Ovary (tissue), 9 donors: ENCODE data around the gene AK9. TPM values are rescaled to one million over a fixed set of nuclear protein-coding genes. Genes with fewer than 3 reads are reported as not detected.

ENCODE experiments used
- DNase-seq, 5 donors: peaks; one replicate each; pipeline ENCODE4 v3.0.0-alpha.2; 2019 to 2020
- H3K27ac ChIP-seq, 2 donors: fragments of 200-600 bp; one replicate each; pipeline versions ENCODE4 v1.5.1 to v1.8.0; 2019 to 2022
- H3K27me3 ChIP-seq: fragments of 200-600 bp; one replicate; pipeline ENCODE4 v1.8.0; 2022
- H3K36me3 ChIP-seq: fragments of 200-600 bp; sonication (generic); one replicate; pipeline ENCODE4 v1.5.1; 2019
- H3K4me1 ChIP-seq: one replicate; pipeline ENCODE4 v1.8.1; 2013; ENCODE audit warnings: mild to moderate bottlenecking, moderate library complexity; ENCODE audit not compliant: insufficient read depth
- H3K4me3 ChIP-seq: fragments of 200-600 bp; sonication (generic); one replicate; pipeline ENCODE4 v1.5.1; 2017
- H3K9me3 ChIP-seq, 2 donors: fragments of 200-600 bp in 1 of 2; sonication (generic) in 1 of 2; one replicate each; pipeline versions ENCODE4 v1.5.1 to v1.8.1; 2013 to 2019; ENCODE audit warnings: mild to moderate bottlenecking in 1 of 2, moderate library complexity in 1 of 2
- EP300 ChIP-seq: sonication (generic); formaldehyde crosslinking; IDR thresholded peaks from one replicate; pipeline ENCODE4 v1.6.1; 2017; ENCODE audit warnings: antibody characterized with exemption
- POLR2A ChIP-seq: fragments of 450-650 bp; IDR thresholded peaks from one replicate; pipeline ENCODE4 v1.6.1; 2017; ENCODE audit warnings: antibody characterized with exemption, mild to moderate bottlenecking, moderate library complexity
- WGBS, 3 donors: extraction: QIAGEN DNeasy Blood & Tissue Kit in 1 of 3; methylation state at CpG; one replicate each; pipeline versions ENCODE4 v1.1.5 to v1.1.7; 2013 to 2017; 5-methylcytosine and 5-hydroxymethylcytosine counted together
- intact Hi-C, 4 donors: fragments of 100-400 bp; cut with DNase I; formaldehyde crosslinking; loops; one replicate each; pipeline versions ENCODE4 v1.11.0 to v1.15.1; 2022 to 2023
- polyA plus RNA-seq, 2 donors: library from polyadenylated mRNA; stranded (reverse); fragments of 200-250 nt in 1 of 2; fragments of 350-450 nt in 1 of 2; fragmentation: Illumina TruSeq in 1 of 2; extraction: RNeasy Lipid Tissue Mini Kit (QIAGEN cat#74804) in 1 of 2; gene quantifications; one replicate each; pipeline ENCODE4 v1.2.3, GENCODE V29; 2013 to 2014
- total RNA-seq, 7 donors: library from RNA; depleted of rRNA in 2 of 7; stranded (reverse); fragments of >200 nt in 2 of 7; fragmentation: NEBNext Ultra II Directional in 3 of 7; extraction: Animal tissue kit (Norgen Biotek cat#: 25700) in 3 of 7; gene quantifications; one replicate each; pipeline versions ENCODE4 v1.1.0 to v1.2.4, GENCODE V29; 2016 to 2023
- TF ChIP-seq, protein P1 (sequence below), 3 donors: fragments of 450-650 bp in 2 of 3; fragments of 200-600 bp in 1 of 3; IDR thresholded peaks; one replicate each; pipeline versions ENCODE4 v1.5.1 to v1.8.0; 2016 to 2022; ENCODE audit warnings: antibody characterized with exemption in 3 of 3, mild to moderate bottlenecking in 1 of 3
- donor health status: DM: no; HTN: no; CAD: no; lungs with moderate emphysema.
- donor health status: DM: no; HTN: no; CAD: no.
- donor health status: Bipolar disorder and iron deficiency.
- donor health status: DM: yes; HTN: yes; CAD: no.
- donor health status: DM: no; HTN: no; CAD: no.
- donor health status: DM: yes; HTN: yes; CAD: no.

AK9 gene
- total and polyA plus RNA-seq, 9 donors, result 2.9 to 17.5 (median 9.2) TPM

DNA sequence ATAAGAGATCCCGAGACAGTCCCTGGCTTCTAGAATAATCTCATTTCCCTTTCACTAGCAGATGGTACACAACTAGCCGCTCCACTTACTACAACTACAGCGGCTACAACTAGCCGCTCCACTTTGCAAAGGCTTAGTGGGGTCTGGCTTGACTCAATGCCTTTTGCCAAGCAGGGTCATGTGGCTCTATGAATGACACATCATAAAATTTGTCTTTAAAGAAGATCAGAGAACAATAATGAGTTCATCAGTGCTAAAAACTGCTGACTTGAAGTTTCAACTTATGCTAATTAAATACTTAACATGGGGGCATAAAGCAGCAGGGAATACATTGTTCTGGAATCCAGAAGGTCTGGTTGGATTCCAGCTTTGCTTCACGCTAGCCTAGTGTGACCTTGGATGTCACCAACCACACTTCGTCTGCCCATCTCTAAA lies 233.4 kb downstream of the AK9 start:
- no peaks in the 10 kb centered on the region for H3K36me3 ChIP-seq
- H3K9me3 ChIP-seq, result no peaks in the 10 kb centered on the region
- H3K27me3 ChIP-seq, result no peaks in the 10 kb centered on the region
- no peak overlapping the region for H3K4me3 ChIP-seq
- TF ChIP-seq, protein P1, sequence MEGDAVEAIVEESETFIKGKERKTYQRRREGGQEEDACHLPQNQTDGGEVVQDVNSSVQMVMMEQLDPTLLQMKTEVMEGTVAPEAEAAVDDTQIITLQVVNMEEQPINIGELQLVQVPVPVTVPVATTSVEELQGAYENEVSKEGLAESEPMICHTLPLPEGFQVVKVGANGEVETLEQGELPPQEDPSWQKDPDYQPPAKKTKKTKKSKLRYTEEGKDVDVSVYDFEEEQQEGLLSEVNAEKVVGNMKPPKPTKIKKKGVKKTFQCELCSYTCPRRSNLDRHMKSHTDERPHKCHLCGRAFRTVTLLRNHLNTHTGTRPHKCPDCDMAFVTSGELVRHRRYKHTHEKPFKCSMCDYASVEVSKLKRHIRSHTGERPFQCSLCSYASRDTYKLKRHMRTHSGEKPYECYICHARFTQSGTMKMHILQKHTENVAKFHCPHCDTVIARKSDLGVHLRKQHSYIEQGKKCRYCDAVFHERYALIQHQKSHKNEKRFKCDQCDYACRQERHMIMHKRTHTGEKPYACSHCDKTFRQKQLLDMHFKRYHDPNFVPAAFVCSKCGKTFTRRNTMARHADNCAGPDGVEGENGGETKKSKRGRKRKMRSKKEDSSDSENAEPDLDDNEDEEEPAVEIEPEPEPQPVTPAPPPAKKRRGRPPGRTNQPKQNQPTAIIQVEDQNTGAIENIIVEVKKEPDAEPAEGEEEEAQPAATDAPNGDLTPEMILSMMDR (IDR thresholded peaks at IDR 0.05), result no peak
- 81 to 86% (median 83%) methylated on average over 6 of the region's 6 CpGs for WGBS, 3 donors
- H3K27ac ChIP-seq, result no peak overlapping the region
- H3K4me1 ChIP-seq, result peaks cover 3% of the 10 kb centered on the region
- no peak for DNase-seq
- intact Hi-C loops, result no loop called here

DNA sequence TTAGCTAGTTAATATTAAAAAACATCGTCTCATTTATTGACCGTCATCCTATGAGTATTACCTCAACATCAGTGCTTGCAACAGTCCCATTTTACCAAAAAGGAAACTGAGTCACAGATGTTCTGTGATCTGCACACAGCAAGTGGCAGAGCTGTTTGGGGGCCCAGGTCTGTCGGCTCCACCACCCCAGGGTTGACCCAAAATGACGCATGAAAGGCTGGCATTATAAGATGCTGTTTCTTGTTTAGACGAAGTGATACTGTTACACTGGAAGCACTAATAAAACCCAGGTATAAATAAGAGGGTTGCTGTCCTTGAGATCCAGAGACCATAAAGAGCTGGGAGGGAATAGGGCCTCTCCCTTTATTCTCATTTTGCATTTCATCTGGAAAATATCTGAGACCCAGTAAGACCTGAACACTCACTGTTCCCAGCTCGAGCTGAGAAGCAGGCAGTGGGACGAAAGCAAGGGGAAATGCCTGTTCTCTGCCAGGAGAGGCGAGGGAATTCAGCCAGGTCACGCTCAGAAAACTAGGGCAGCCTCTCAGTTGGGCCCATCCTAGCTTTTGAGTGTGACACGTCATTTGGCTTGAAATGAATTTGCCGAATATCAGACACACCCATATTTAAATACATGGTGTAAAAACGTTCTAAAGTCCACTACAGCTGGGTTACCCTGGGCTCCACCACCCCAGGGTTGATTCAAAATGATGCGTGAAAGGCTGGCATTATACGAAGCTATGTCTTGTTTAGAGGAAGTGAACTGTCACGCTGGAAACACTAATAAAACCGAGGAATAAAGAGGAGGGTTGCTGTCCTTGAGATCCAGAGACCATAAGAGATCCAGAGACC lies 234.1 kb downstream of the AK9 start:
- WGBS, 3 donors, result 70 to 78% (median 77%) methylated on average over 16 of the region's 16 CpGs
- Histone ChIP-seq H3K27me3 (no peaks in the 10 kb centered on the region), H3K4me3 (no peak overlapping the region), H3K9me3 (no peaks in the 10 kb centered on the region), H3K27ac (no peak overlapping the region), H3K4me1 (peaks cover 3% of the 10 kb centered on the region), H3K36me3 (no peaks in the 10 kb centered on the region)
- TF ChIP-seq, protein P1 (IDR thresholded peaks at IDR 0.05), result no peak
- intact Hi-C loops, result no loop called here
- peak in 1 of 5 donors; percentile 64 for DNase-seq

DNA sequence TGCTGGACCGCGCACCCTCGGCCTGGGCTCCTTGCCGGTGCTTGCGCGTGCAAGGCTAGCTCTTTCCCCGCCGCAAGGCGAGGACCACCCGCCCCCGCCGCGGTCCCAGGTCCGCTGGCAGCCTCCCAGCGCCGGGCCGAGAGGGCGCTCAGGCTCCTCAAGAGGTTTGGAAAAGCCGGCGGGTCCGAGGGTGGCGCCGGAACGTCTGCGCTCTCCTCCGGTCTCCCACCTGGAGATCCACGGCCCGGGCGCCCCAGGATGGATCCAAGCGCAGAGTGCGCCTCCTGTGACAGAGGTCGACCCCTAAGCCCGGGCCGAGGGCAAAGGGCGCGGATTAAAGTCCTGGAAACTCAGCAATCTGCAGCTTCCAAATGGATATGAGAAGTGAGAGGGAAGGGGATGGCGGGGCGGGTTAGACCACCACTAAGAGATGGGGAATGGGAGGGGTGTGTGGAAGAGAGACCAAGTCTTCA lies 234.9 kb downstream of the AK9 start:
- H3K4me1 ChIP-seq, result peaks cover 3% of the 10 kb centered on the region
- no peaks in the 10 kb centered on the region for H3K36me3 ChIP-seq
- H3K27ac ChIP-seq, result no peak overlapping the region
- WGBS, 3 donors, result 7 to 8% (median 7%) methylated on average over 27 to 38 of the region's 38 CpGs
- no peaks in the 10 kb centered on the region for H3K27me3 ChIP-seq
- intact Hi-C loops, result no loop called here
- no peak for TF ChIP-seq EP300
- TF ChIP-seq, protein P1 (IDR thresholded peaks at IDR 0.05), result no peak
- TF ChIP-seq POLR2A, result no peak
- peak in 1 of 5 donors; percentile 55 for DNase-seq
- H3K9me3 ChIP-seq, result no peaks in the 10 kb centered on the region
- peak overlapping the region; percentile 81 for H3K4me3 ChIP-seq

DNA sequence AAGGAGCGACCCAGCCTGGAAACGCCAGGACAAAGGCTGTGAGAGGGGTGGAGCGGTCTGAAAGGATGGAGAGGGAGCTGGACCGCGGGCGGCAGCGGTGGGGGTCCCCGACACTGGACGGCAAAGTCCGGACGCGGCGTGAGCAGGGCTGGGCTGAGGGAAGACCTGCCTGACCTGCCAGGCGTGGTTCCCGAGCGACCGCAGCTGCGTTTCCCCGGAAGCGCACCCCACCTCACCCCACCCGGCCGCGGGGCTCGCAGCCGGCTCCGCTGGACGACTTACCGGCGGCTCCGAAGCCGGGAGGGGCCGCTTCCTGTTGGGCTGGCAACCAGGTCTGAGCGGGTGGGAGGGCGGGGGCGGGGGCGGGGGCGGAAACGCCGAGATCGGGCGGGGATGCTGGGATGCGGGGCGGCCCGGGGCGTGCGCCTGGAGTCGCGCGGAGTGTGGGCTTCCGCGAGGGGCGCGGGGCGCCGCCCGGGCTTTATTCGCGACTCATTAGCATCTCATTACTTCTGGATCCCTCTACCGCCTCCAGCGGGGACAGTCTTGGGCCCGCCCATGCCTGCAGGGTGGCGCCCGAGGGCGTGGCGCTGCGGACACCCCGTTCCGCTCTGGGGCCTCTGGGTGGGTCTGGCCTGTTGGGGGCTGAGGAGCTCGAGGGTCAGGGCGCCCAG lies 235.4 kb downstream of the AK9 start, which contains the start of gene MICAL1:
TSS of gene MICAL1 (minus strand) at position 336 of the 674 bp plus-strand sequence. CDS start 1,576 bp downstream, outside the sequence.
- intact Hi-C loops, result no loop called here
- H3K9me3 ChIP-seq, result no peaks in the 10 kb centered on the region
- peak within 1 kb of the TSS; percentile 81 for H3K4me3 ChIP-seq
- H3K27ac ChIP-seq, result peak within 1 kb of the TSS in 1 of 2 donors; percentile 42
- DNase-seq, result peak; percentile 68 to 79 (median 71)
- no peaks in the 10 kb centered on the region for H3K36me3 ChIP-seq
- WGBS, 3 donors, result 0 to 1% (median 0%) methylated on average over 25 to 70 of the region's 70 CpGs
- H3K4me1 ChIP-seq, result peaks cover 3% of the 10 kb centered on the region
- TF ChIP-seq POLR2A (no peak), EP300 (no peak)
- TF ChIP-seq, protein P1 (IDR thresholded peaks at IDR 0.05), result peak in 1 of 3 donors; percentile 20
- no peaks in the 10 kb centered on the region for H3K27me3 ChIP-seq
